RCC 7860 (cell line): Measurements from ENCODE around the gene SURF6.
"Not testable (repeated sequence)": the region's sequence is repeated elsewhere in the genome, so short reads cannot be mapped to it uniquely, and the experiment has no call there.

ENCODE experiments used
- DNase-seq: peaks from one replicate; pipeline ENCODE4 v3.0.0-alpha.2; 2015; ENCODE audit warnings: low spot score
- FAIRE-seq: peaks from 2 replicates; lab custom pipeline; 2012; peaks lifted over from hg19 to GRCh38; lab: Jason Lieb, UNC

SURF6 gene

GRCh38 chr9:133335924-133336811 lies at the start of gene SURF6:
Gene SURF6 (minus strand): TSS chr9:133336188. CDS start chr9:133336132, 56 bp downstream.
- FAIRE-seq (no peak), DNase-seq (peak; percentile 81)

GRCh38 chr9:133385452-133385851 lies 49.5 kb upstream of the SURF6 start:
- FAIRE-seq (no peak), DNase-seq (no peak)

- no peak for FAIRE-seq
- no peak for DNase-seq
These were observed 48.8 kb upstream of the SURF6 start for GRCh38 chr9:133384736-133385321.

DNA sequence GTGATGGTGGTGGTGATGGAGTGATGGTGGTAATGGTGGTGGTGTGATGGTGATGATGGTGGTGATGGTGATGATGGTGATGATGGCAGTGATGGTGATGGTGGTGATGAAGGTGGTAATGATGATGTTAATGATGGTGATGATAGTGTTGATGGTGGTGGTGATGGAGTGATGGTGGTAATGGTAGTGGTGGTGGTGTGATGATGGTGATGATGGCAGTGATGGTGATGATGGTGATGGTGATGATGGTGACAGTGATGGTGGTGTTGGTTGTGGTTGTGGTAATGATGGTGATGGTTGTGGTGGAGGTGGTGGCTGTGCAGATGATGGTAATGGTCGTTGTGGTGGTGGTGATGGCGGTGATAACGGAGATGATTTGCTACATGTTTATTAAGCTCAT lies 47.5 kb upstream of the SURF6 start:
- DNase-seq, result no peak
- FAIRE-seq, result no peak

DNA sequence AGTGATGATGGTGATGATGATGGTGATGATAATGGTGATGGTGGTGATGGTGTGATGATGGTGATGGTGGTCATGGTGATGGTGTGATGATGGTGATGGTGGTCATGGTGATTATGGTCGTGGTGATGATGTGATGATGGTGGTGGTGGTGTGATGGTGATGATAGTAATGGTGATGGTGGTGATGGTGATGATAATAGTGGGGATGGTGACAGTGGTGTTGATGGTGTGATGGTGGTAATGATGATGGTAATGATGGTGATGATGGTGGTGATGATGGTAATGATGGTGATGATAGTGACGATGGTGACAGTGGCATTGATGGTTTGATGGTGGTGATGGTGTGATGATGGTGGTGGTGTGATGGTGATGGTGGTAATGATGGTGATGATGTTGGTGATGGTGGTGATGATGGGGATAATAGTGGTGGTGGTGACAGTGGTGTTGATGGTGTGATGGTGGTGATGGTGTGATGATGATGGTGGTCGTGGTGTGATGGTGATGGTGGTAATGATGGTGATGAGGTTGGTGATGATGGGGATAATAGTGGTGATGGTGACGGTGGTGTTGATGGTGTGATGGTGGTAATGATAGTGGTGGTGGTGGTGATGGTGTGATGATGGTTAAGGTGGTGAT lies 46.6 kb upstream of the SURF6 start:
- DNase-seq (no peak), FAIRE-seq (no peak)

- FAIRE-seq (no peak), DNase-seq (no peak)
These were observed 44.7 kb upstream of the SURF6 start for GRCh38 chr9:133380734-133381133.

GRCh38 chr9:133379153-133380086 lies 43.4 kb upstream of the SURF6 start:
- DNase-seq, result no peak
- no peak for FAIRE-seq

DNA sequence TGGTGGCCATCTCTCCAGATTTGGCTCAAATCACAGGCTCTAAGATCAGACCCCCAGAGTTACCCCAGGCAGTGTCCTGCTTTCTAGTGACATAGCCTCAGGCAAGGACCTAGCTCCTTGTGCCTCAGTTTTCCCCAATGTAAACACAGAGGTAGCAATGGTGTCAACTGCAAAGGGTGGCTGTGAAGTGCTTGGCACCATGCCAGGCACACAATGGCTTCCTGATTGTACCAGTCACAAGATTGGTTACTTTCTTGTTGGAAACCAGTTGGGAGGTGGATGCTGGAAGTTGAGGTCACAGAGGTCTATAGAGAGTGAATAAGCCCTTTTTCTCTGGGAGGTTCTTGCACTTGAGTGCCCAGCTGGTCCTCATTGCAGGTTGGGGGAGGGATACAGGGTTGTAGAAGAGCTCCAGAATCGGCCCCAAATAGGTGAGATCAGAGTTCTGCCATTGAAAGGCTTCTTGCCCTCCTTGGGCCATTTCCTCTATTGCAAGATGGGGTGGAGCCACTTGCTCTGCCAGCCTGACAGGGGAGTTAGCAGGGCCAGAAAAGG lies 42.5 kb upstream of the SURF6 start:
- FAIRE-seq, result no peak
- DNase-seq, result no peak

- FAIRE-seq (no peak), DNase-seq (no peak)
These were observed 41.8 kb upstream of the SURF6 start for GRCh38 chr9:133377721-133378216.

DNA sequence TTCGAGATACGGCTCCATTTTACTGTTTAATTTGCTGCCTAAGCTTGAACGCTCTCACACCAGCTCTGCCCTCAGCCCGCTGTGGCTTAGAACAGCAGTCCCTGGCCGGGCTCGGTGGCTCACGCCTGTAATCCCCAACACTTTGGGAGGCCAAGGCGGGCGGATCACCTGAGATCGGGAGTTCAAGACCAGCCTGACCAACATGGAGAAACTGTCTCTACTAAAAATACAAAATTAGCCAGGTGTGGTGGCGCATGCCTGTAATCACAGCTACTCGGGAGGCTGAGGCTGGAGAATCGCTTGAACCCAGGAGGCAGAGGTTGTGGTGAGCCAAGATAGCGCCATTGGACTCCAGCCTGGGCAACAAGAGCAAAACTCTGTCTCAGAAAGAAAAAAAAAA lies 41.3 kb upstream of the SURF6 start:
- not testable (repeated sequence) for DNase-seq, FAIRE-seq

- FAIRE-seq (no peak), DNase-seq (peak; percentile 86)
These were observed 40.0 kb upstream of the SURF6 start, which contains the start of the genes STKLD1 and SURF4 for GRCh38 chr9:133375724-133376654. Gene STKLD1 (plus strand): TSS chr9:133376366. CDS start chr9:133376474, 108 bp downstream. Gene SURF4 (minus strand): TSS chr9:133376060. CDS start chr9:133375969, 91 bp downstream.

- FAIRE-seq, result no peak
- DNase-seq, result peak; percentile 25
These were observed 39.2 kb upstream of the SURF6 start for GRCh38 chr9:133375116-133375723.

- FAIRE-seq (peak; percentile 23), DNase-seq (peak; percentile 40)
These were observed 38.7 kb upstream of the SURF6 start for GRCh38 chr9:133374612-133375115.

- no peak for DNase-seq
- no peak for FAIRE-seq
These were observed 36.2 kb upstream of the SURF6 start for GRCh38 chr9:133372144-133372543.

- FAIRE-seq, result no peak
These were observed 35.3 kb upstream of the SURF6 start for GRCh38 chr9:133371261-133371711.

DNA sequence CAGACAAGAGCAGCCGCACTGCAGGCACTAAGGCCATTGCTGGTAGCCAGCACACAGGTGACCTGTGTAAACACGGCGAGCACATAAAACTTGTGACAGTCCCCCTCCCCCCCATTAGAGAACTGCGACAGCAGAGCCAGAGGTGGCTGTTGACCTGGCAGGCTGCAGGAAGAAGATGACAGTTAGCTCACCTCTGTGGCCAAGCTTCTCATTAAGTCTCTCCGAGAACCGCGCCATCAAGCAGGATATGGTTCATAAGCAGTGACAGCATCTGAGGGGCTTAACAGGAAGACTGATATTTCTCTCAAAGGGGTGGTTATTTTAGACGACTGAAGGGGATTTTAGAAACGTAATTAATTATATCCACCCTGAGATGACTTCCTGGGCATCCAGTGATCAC lies 34.7 kb upstream of the SURF6 start:
- FAIRE-seq, result no peak
- no peak for DNase-seq

More at GRCh38 chr9:133371261-133371711, 35.3 kb upstream of the SURF6 start:
- no peak for DNase-seq

GRCh38 chr9:133369933-133370332 lies 33.9 kb upstream of the SURF6 start:
- FAIRE-seq, result no peak
- no peak for DNase-seq

GRCh38 chr9:133369422-133369821 lies 33.4 kb upstream of the SURF6 start:
- DNase-seq (no peak), FAIRE-seq (no peak)
